Stimulated activated CD8-positive, alpha-beta memory T cell treated with anti-CD3 and anti-CD28 coated beads, Interleukin-12 subunit alpha, Interleukin-12 subunit beta, amount 100 ng/mL, for 4 hours (primary cell): Measurements from ENCODE around the gene FAM3B.

ENCODE experiments used
- DNase-seq: peaks from one replicate; pipeline ENCODE4 v3.0.0-alpha.2; 2020; ENCODE audit warnings: low read depth

FAM3B gene

GRCh38 chr21:41398251-41398650, 81.7 kb downstream of the FAM3B start:
- DNase-seq: no peak

- DNase-seq: no peak
Measured at GRCh38 chr21:41398831-41399230, 82.2 kb downstream of the FAM3B start.

GRCh38 chr21:41399246-41399800, 82.7 kb downstream of the FAM3B start:
- DNase-seq: no peak

- DNase-seq: no peak
Measured at GRCh38 chr21:41402231-41402630, 85.6 kb downstream of the FAM3B start.

GRCh38 chr21:41402796-41403195, 86.2 kb downstream of the FAM3B start:
- DNase-seq: no peak

- no peak for DNase-seq
Measured at GRCh38 chr21:41403331-41403730, 86.7 kb downstream of the FAM3B start.

GRCh38 chr21:41403966-41404365, 87.4 kb downstream of the FAM3B start:
- no peak for DNase-seq

GRCh38 chr21:41405321-41405720, 88.7 kb downstream of the FAM3B start:
- DNase-seq: no peak

GRCh38 chr21:41406340-41406739, 89.7 kb downstream of the FAM3B start:
- no peak for DNase-seq
